Neural cell (in vitro differentiated cells): Measurements from ENCODE around the gene EYA4.

ENCODE experiments used
- CTCF ChIP-seq: fragments of 450-650 bp; IDR thresholded peaks from 2 replicates; pipeline ENCODE4 v1.5.1; 2014; ENCODE audit warnings: antibody characterized with exemption, mild to moderate bottlenecking, moderate library complexity; ENCODE audit not compliant: poor library complexity, severe bottlenecking
- EZH2 ChIP-seq: fragments of 200-600, 300-800 bp; shearing (Covaris generic), sonication (generic); IDR thresholded peaks from 2 replicates; pipeline ENCODE4 v1.6.1; 2014; ENCODE audit warnings: antibody characterized with exemption, low read length, borderline replicate concordance, mild to moderate bottlenecking; ENCODE audit not compliant: insufficient read depth, poor library complexity, severe bottlenecking
- MXI1 ChIP-seq: fragments of 450-650 bp; conservative IDR thresholded peaks from 2 replicates; pipeline ENCODE4 v1.6.1; 2014; ENCODE audit warnings: antibody characterized with exemption, mild to moderate bottlenecking; ENCODE audit not compliant: poor library complexity, severe bottlenecking
- REST ChIP-seq: IDR thresholded peaks from 2 replicates; pipeline ENCODE4 v1.6.1; 2012; ENCODE audit warnings: borderline replicate concordance

- no peak for TF ChIP-seq REST
- TF ChIP-seq CTCF: no peak
- no peak for TF ChIP-seq MXI1
- TF ChIP-seq EZH2: no peak
Observed at GRCh38 chr6:133393891-133394290, 152.7 kb downstream of the EYA4 start.
